Activated gamma-delta T cell (primary cell): ENCODE measurements around the gene ABL1.
"Not testable (repeated sequence)": the region's sequence is repeated elsewhere in the genome, so short reads cannot be mapped to it uniquely, and the experiment has no call there.

ENCODE experiments used
- DNase-seq: peaks from one replicate; lab custom pipeline; 2025; lab: John Stamatoyannopoulos, UW

The ABL1 gene

GRCh38 chr9:130825351-130825651, 9.8 kb upstream of the ABL1 start:
- no peak for DNase-seq

GRCh38 chr9:130825809-130826208, 9.2 kb upstream of the ABL1 start:
- DNase-seq = no peak

DNA sequence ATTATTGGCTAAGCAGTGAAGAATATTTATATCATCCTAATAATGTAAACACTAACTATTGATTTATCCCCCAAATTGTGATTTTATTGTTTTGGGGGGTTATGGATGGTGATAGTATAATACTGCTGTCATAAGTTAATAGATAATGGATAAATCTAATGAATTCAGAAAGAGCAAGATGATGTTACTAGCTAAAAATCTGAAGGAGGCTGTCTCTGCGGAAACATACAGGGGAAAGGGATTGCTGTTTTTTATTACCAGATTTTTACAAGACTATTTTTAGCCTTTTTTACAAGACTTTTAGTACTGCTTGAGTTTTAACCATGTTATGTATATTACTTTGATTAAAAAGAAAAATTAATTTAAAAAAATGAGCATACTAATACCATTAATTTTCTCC, 5.3 kb upstream of the ABL1 start:
- no peak for DNase-seq

- no peak for DNase-seq
Measured at GRCh38 chr9:130830231-130830760, 4.8 kb upstream of the ABL1 start.

- DNase-seq = no peak
Measured at GRCh38 chr9:130831077-130831476, 4.0 kb upstream of the ABL1 start.

GRCh38 chr9:130833031-130833990, 1.7 kb upstream of the ABL1 start:
- DNase-seq = no peak

- DNase-seq = no peak
Measured at GRCh38 chr9:130835441-130836298, 616 bp downstream of the ABL1 start.

DNA sequence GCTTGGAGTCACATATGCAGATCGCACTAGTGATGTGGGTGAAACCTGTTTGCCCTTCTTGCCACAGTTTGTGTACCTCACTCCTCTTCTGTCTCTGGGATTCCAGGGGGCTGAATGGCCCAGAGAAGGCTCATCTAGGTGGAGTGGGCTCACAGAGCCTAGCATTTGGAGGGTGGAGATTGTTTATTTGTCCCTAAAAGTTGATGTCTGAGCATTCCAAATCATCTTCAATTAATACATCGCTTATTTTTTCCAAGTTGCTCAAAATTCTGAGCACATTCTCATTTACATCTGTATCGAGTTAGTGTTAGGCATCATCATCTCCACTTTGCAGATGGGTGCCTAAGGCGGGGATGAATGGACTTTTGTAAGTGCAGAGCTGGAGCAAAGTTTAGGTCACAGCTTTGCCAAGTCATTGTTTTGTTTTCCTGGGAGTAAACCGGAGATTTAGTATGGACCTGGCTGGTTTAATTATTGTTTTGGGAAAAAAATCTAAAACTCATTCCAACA, 2.0 kb downstream of the ABL1 start:
- no peak for DNase-seq

GRCh38 chr9:130837643-130838042, 2.6 kb downstream of the ABL1 start:
- DNase-seq = no peak

DNA sequence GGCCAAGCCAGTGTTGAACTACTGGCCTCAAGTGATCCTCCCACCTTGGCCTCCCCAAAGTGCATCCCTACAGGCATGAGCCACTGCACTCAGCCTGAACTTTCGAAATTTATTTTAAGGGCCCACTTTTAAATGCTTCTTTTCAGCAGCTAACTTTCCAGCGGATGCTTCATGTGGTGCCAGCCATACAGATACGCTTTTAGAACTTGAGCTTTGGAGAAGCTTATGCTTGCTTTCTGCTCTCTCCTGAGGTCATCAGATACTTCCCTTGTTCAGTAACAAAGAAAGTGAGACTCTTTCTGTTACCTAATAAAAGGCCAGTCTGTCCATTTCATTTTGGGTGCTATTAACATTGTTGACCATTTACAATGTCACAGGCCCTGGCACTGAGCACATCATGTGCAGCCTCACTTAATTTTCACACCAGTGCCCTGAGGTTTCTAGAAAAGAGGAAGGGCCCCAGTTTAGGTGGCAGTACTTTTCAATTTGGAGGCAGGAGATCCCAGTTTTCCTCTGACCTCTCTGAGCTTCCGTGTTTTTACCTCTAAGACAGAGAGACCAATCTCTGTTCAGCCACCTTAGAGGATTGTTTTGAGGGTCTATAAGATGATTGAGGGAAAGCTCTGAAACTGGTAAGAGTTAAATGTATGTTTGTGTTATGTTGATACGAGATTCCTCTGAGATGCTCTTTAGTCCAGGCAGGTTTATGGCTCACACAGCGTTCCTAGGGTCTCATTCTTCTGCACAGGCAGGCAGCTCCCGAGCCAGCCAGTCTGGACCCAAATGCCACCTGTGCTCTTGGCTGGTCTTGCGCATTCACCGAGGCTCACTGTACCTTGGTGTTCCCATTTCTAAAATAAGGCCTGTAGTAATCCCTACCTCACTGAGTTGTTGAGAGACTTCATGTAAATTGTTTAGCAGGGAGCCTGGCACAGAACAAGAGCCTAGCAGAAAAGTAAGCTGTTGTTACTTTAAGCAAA, 4.4 kb downstream of the ABL1 start:
- no peak for DNase-seq

- no peak for DNase-seq
Measured at GRCh38 chr9:130842545-130842944, 7.5 kb downstream of the ABL1 start.

DNA sequence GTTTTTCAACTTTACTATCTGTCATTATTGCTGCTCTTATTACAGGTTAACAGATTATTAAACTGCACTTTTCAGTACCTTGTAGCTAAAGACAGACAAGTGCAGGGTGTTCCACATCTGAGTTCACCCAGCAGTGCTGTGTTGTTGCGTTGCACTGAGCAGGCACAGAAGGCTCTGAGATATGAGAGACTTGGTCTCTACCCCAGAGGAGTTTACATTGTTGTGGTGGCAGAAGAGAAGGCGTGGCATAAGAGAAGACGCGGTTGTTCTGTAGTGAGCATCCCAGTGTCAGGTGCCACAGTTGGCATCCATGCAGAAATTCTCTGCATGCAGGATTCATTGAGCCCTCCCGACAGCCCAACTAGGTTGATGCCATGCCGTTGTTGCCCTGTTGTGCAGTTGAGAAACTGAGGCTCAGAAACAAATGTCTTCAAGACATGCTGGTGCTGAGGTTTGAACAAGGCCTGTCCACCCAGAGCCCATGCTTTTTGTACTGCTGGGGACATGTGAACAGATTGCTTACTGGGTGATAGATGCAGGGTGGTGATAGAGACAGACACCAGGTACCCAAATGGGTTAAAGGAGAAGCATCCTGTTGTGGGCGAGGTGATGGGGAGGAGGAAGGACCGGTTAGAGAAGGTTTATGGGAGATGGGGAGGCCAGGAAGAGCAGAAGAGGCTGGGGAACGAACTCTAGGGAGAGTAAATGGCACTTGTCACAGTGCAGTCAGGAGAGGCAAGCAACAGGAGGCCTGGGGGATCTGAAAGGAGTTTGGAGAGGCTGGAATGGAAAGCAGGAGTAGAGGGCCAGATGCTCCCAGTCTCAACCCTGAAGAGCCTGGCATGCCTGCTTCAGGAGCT, 8.2 kb downstream of the ABL1 start:
- DNase-seq = no peak

DNA sequence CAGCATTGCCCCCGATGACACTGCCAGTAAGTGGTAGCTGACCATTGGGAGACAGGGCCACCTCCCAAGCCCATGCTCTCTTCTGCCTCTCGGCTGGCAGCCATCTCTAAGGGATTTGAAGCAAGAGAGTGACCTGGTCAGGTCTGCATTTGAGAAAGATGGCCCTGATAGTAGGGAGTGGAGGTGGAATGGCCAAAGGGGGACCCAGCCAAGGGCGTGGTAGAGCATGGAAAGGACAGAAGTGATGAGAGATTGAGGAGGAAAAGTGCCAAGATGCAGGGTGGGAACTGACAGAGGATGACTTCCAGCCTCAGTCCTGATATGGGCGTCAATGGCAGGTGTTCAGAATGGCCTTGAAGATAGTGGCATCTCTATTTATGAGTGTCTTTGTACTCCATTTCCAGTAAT, 9.0 kb downstream of the ABL1 start:
- no peak for DNase-seq

DNA sequence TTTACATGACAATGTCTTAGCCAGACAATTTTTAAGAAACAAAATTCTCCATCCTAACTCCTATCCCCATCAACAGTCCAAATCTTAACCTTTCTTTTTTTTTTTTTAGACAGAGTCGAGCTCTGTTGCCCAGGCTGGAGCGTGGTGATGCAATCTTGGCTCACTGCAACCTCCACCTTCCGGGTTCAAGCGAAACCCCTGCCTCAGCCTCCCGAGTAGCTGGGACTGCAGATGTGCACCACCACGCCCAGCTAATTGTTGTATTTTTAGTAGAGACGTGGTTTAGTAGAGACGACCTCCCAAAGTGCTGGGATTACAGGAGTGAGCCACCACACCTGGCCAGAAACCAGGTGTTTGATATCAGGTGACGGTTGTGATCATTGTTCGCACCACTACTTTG, 10.2 kb downstream of the ABL1 start:
- no peak for DNase-seq

GRCh38 chr9:130845901-130846481, 10.9 kb downstream of the ABL1 start:
- no peak for DNase-seq

GRCh38 chr9:130846487-130847305, 11.6 kb downstream of the ABL1 start:
- DNase-seq = no peak

GRCh38 chr9:130847306-130848217, 12.5 kb downstream of the ABL1 start:
- no peak for DNase-seq

GRCh38 chr9:130848514-130848913, 13.5 kb downstream of the ABL1 start:
- not testable (repeated sequence) for DNase-seq
